Ecto neural progenitor cell (in vitro differentiated cells): ENCODE results near the gene IL19.
"Not testable (repeated sequence)": the region's sequence is repeated elsewhere in the genome, so short reads cannot be mapped to it uniquely, and the experiment has no call there.

Experiments
- DNase-seq: peaks from one replicate; pipeline ENCODE4 v3.0.0-alpha.2; 2018; ENCODE audit warnings: low spot score

The IL19 gene

DNA sequence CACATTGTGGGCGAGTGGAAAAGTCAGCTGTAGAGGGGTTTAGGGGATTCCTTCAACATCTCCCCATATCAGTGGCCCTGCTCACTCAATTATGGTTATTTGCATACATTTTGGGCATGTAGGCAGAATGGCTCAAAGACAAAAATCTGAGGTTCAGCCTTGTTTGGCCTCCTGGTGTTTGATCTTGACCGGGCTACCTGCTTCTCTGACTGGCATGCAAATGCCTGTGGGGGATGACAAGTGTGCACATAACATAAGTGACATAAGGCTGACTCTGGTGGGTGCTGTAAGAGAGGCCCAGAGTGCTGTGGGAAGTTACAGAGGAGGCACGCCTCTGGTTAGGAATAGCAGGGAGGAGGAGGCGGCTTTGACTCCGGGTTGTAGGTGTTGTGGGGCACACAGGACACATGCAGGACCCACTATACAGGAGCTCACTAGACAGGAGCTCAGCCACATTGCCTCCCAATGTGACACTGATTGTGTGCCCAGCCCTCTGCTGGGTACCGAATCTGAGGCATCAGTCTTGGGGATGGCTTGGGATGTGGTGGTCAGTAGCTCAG is 29.4 kb upstream of the IL19 start:
- DNase-seq, result no peak

DNA sequence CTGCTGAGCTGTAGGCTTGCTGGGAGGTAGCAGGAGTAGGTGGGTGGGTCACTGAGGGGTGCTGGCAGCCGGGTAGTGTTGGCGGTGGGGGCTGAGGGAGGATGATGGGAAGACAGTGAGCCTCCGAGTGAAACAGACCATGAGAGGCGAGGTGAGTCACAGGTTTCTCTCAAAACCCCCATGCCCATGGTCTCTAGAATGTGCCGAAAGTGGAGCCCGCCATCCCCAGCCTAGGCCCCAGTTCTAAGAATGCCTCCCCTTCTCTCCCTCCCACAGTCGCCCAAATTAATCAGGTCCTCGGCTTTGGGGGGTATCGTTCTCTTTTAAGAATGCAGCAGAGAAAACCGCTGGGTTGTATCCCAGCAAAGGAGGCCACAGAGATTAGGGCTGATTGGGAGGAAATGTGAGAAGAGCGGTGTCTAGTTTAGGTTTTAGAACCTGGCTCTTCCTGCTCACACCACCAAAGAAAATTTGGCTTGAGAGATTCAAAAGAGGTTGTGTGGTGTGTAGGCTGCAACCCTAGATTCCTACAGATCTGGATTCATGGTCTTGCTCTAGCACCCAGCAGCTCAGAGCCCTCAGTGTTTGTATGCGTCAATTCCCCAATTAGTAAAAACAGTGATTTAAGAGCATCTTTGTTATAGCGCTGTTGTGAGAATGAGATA is 27.7 kb upstream of the IL19 start:
- peak; percentile 20 for DNase-seq

GRCh38 chr1:206744683-206745082 is 25.9 kb upstream of the IL19 start:
- no peak for DNase-seq

GRCh38 chr1:206745301-206745700 is 25.3 kb upstream of the IL19 start:
- DNase-seq, result no peak

DNA sequence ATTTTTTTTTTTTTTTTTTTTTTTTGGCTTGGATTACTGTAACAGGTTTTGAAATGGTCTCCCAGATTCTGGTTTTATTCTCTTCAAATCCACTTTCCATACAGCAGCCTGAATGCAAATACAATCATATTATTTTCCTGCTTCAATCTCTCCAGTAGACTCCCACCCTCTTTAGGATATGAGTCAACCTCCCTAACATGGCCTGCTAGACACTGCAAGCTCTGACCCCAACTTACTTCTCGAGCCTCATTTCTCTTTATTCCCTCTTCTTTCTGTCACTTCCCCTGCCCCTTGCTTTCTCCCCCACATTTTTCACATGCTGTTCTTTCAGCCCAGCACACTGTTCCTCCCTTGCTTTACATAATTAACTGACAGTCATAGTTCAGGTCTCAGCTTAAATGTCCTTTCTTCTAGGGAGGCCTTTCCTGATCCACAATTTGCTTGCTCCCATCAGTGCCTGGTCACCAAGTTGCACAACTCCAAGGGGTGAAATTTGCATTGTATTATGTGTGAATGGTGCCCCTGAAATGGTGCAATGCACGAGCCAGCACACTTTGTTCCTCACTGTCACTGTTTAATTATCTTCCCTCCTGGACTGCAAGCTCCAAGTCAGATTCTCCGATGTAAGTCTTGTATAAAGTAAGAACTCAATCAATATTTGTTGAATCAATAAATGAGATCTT is 22.1 kb upstream of the IL19 start:
- no peak for DNase-seq

DNA sequence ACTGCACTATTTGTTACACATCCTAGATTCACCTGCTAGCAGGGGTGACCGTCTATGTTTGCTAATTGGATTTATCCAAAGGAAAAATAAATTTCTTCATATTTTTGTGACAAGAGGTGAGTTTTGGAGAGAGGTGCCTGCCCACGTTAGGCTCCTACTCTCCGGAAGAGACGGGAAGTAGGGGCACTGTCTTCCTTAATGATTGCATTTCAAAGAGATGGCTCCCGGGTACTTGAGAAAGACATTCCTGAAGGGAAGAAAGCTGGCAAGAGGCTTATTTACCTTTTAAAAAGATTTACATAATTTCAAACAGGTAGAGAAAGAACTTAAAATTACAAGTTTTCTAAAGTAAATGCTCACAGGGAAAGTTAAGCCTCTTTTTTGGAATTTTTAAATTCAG is 18.7 kb upstream of the IL19 start:
- no peak for DNase-seq

- no peak for DNase-seq
These were observed 18.1 kb upstream of the IL19 start for GRCh38 chr1:206752481-206752880.

DNA sequence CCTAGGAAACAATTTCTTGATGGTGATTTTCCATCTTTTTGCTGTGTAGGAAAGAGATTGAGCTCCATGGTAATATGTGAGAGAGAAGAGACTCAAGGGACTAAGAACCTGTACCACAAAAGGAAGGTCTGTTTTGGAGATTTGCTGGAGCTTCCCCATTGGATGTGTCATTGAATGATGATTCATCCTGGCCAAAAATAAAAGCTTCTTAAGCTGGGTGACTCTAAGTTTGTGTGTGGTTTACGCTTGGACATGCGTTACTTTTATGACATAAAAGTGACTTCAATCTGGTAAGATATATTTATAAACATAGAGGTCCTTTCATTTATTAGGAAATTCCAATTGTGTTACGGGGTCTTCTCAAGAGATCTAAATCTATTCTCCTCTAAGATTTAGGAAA is 17.4 kb upstream of the IL19 start:
- no peak for DNase-seq

- DNase-seq, result no peak
These were observed 16.6 kb upstream of the IL19 start for GRCh38 chr1:206754011-206754410.

GRCh38 chr1:206757524-206758266 is 12.9 kb upstream of the IL19 start:
- no peak for DNase-seq

DNA sequence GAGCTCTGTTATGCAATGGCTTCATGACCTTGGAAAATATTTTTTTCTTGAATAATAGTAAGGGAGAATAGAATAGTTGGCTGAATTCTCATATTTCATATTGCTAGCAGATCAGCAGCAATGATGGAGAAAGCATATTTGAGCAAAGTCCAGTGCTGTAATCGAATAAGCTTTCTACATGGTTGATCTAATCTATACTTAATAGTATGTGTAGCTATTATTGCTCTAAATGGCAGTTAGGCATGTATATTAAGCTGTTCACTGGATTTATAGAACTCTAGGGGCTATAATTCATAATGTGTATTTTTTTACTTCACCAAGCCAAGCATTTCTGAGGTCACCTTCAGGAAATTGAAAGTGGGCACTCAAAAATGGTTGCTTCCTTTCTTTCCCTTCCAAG is 10.0 kb upstream of the IL19 start:
- no peak for DNase-seq

- DNase-seq, result no peak
These were observed 9.3 kb upstream of the IL19 start for GRCh38 chr1:206761159-206761768.

DNA sequence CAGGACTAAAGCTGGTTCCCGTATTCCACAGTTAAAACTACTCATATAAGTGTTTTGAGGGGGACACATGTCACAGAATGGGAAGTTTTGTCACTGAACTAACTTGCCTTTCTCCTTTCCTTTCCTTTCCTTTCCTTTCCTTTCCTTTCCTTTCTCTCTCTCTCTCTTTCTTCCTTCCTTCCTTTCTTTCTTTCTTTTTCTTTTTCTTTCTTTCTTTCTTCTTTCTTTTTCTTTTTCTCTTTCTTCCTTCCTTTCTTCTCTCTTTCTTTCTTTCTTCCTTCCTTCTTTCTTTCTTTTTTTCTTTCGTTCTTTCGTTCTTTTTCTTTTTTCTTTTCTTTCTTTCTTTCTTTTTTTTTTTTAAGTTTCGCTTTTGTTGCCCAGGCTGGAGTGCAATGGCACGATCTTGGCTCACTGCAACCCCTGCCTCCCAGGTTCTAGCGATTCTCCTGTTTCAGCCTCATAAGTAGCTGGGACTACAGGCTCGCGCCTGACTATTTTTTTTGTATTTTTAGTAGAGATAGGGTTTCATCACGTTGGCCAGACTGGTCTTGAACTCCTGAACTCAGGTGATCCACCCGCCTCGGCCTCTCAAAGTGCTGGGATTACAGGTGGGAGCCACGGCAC is 7.7 kb upstream of the IL19 start:
- DNase-seq, result not testable (repeated sequence)

- not testable (repeated sequence) for DNase-seq
These were observed 4.8 kb upstream of the IL19 start for GRCh38 chr1:206765771-206766170.

DNA sequence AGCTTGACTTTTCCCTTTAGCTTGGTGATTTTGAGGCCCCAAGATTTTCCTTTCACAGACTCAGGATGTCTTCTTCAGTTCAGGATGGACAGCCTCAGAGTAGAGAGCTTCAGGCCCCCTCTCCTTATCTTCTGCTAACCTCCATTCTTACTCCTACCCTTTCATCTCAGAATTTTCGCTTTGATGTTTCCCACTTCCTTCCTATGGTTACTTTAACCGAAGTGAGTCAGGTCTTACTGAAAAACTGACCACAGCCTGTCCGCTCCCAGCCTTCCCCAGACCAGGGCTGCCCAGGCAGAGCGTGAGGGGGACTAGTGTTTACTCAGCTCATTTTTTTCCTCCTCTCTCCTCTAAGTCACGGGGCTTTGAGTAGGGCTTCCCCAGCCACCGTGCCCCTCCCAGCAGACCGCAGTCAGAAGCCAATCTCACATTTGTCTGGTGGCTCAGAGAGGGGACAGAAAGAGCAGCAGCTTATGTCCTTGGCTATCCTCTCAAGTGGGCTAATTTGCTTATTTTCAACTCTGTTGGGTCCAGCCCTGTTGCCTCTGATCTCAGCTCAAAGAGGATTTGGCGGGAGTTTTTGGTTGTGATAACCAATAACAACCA is 4.2 kb upstream of the IL19 start:
- DNase-seq, result no peak

GRCh38 chr1:206768472-206769303 is 1.9 kb upstream of the IL19 start:
- no peak for DNase-seq

GRCh38 chr1:206769304-206769731 is 1.3 kb upstream of the IL19 start:
- DNase-seq, result no peak

DNA sequence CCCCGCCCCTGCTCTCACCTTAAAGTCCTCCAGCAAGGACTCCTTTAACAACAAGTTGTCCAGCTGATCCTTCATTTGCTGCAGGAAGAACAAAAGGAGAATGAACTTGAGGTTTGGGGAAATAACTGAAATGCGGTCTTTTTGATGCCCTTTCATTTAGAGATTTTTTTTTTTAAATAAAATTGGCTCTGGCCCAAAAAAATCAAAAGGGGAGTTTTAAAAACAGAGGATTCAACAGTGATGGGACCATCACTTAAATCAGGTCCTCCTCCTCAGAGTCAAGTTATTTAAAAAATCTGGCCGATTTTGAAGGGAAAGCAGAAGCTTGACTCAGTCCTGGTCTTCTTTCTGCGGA is 742 bp downstream of the IL19 start:
- no peak for DNase-seq

- no peak for DNase-seq
These were observed 1.8 kb downstream of the IL19 start, which contains the start of gene IL10 for GRCh38 chr1:206772243-206772937. IL10 (minus strand) TSS chr1:206772494; CDS start chr1:206772435, 59 bp downstream.

DNA sequence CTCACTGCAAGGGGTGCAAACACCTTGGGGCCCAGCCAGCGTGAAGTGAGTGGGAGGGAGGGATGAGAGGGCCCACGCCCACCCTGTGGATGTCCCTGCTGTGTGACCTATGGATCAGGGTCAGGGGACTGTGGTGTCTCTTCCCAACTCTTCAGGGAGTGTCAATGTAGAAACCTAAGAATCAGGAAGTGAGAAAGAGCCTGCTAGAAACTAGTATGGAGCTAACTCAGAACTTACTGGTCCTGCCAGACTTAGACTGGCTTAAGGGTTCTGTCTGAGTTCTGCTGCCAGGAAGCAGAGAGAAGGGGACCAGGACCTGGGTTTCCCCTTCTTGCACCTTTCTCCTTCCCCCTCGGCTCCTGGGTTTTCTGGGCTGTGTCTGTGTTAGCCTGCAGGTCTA is 3.5 kb downstream of the IL19 start:
- DNase-seq, result no peak
